ENCODE measurements around the gene RIOX2.

RIOX2 gene

GRCh38 chr3:97952280-97952679 is 20.0 kb downstream of the RIOX2 start:
- H3K27ac ChIP-seq (ENCODE audit: low read depth, low read length), result no peak overlapping the region
- no peaks in the 10 kb centered on the region for H3K9me3 ChIP-seq (ENCODE audit: insufficient read depth, low read depth, low read length)
- H3K9ac ChIP-seq (ENCODE audit: low read depth, low read length), result no peak overlapping the region
- H3K4me3 ChIP-seq (ENCODE audit: low read length), result no peak overlapping the region
- peaks cover 38% of the 10 kb centered on the region; the same call in 1 of the 2 replicates for H3K36me3 ChIP-seq (ENCODE audit: insufficient read depth, low read length)
- H3K4me1 ChIP-seq (ENCODE audit: insufficient read depth, low read length), result no peaks in the 10 kb centered on the region
- H3K27me3 ChIP-seq (ENCODE audit: insufficient read depth, low read length), result no peaks in the 10 kb centered on the region
- 93% methylated on average over 3 of the region's 3 CpGs for WGBS

GRCh38 chr3:97950360-97950759 is 21.9 kb downstream of the RIOX2 start:
- H3K36me3 ChIP-seq (ENCODE audit: insufficient read depth, low read length), result peaks cover 51% of the 10 kb centered on the region
- H3K4me1 ChIP-seq (ENCODE audit: insufficient read depth, low read length), result no peaks in the 10 kb centered on the region
- no peaks in the 10 kb centered on the region for H3K9me3 ChIP-seq (ENCODE audit: insufficient read depth, low read depth, low read length)
- H3K9ac ChIP-seq (ENCODE audit: low read depth, low read length), result no peak overlapping the region
- no peak overlapping the region for H3K4me3 ChIP-seq (ENCODE audit: low read length)
- no peak overlapping the region for H3K27ac ChIP-seq (ENCODE audit: low read depth, low read length)
- no peaks in the 10 kb centered on the region for H3K27me3 ChIP-seq (ENCODE audit: insufficient read depth, low read length)
- WGBS, result 89% methylated on average over 3 of the region's 3 CpGs

- H3K27ac ChIP-seq (ENCODE audit: low read depth, low read length), result no peak overlapping the region
- H3K36me3 ChIP-seq (ENCODE audit: insufficient read depth, low read length), result peaks cover 58% of the 10 kb centered on the region
- no peak overlapping the region for H3K9ac ChIP-seq (ENCODE audit: low read depth, low read length)
- no peaks in the 10 kb centered on the region for H3K9me3 ChIP-seq (ENCODE audit: insufficient read depth, low read depth, low read length)
- no peaks in the 10 kb centered on the region for H3K4me1 ChIP-seq (ENCODE audit: insufficient read depth, low read length)
- H3K27me3 ChIP-seq (ENCODE audit: insufficient read depth, low read length), result no peaks in the 10 kb centered on the region
- H3K4me3 ChIP-seq (ENCODE audit: low read length), result no peak overlapping the region
- 77% methylated on average over 5 of the region's 5 CpGs for WGBS
Measured at GRCh38 chr3:97949743-97950142, 22.5 kb downstream of the RIOX2 start.

- no peak overlapping the region for H3K4me3 ChIP-seq (ENCODE audit: low read length)
- H3K27ac ChIP-seq (ENCODE audit: low read depth, low read length), result no peak overlapping the region
- no peaks in the 10 kb centered on the region for H3K27me3 ChIP-seq (ENCODE audit: insufficient read depth, low read length)
- no peaks in the 10 kb centered on the region for H3K4me1 ChIP-seq (ENCODE audit: insufficient read depth, low read length)
- H3K36me3 ChIP-seq (ENCODE audit: insufficient read depth, low read length), result peaks cover 64% of the 10 kb centered on the region
- 97% methylated on average over 2 of the region's 2 CpGs for WGBS
- H3K9me3 ChIP-seq (ENCODE audit: insufficient read depth, low read depth, low read length), result no peaks in the 10 kb centered on the region
- no peak overlapping the region for H3K9ac ChIP-seq (ENCODE audit: low read depth, low read length)
Measured at GRCh38 chr3:97949110-97949485, 23.1 kb downstream of the RIOX2 start.

GRCh38 chr3:97948351-97949109 is 23.7 kb downstream of the RIOX2 start:
- Histone ChIP-seq H3K4me3 (ENCODE audit: low read length) (no peak overlapping the region), H3K27me3 (ENCODE audit: insufficient read depth, low read length) (no peaks in the 10 kb centered on the region), H3K9ac (ENCODE audit: low read depth, low read length) (no peak overlapping the region), H3K36me3 (ENCODE audit: insufficient read depth, low read length) (peaks cover 64% of the 10 kb centered on the region), H3K27ac (ENCODE audit: low read depth, low read length) (no peak overlapping the region), H3K4me1 (ENCODE audit: insufficient read depth, low read length) (no peaks in the 10 kb centered on the region), H3K9me3 (ENCODE audit: insufficient read depth, low read depth, low read length) (no peaks in the 10 kb centered on the region)
- WGBS, result 90% methylated on average over 4 of the region's 5 CpGs

- H3K9me3 ChIP-seq (ENCODE audit: insufficient read depth, low read depth, low read length), result no peaks in the 10 kb centered on the region
- H3K36me3 ChIP-seq (ENCODE audit: insufficient read depth, low read length), result peaks cover 56% of the 10 kb centered on the region
- H3K27ac ChIP-seq (ENCODE audit: low read depth, low read length), result no peak overlapping the region
- WGBS, result 95% methylated on average over 3 of the region's 4 CpGs
- H3K27me3 ChIP-seq (ENCODE audit: insufficient read depth, low read length), result no peaks in the 10 kb centered on the region
- no peaks in the 10 kb centered on the region for H3K4me1 ChIP-seq (ENCODE audit: insufficient read depth, low read length)
- H3K4me3 ChIP-seq (ENCODE audit: low read length), result no peak overlapping the region
- no peak overlapping the region for H3K9ac ChIP-seq (ENCODE audit: low read depth, low read length)
Measured at GRCh38 chr3:97942801-97943546, 29.3 kb downstream of the RIOX2 start.

GRCh38 chr3:97940034-97940433 is 32.2 kb downstream of the RIOX2 start:
- Histone ChIP-seq H3K27me3 (ENCODE audit: insufficient read depth, low read length) (no peaks in the 10 kb centered on the region), H3K36me3 (ENCODE audit: insufficient read depth, low read length) (peaks cover 36% of the 10 kb centered on the region), H3K9me3 (ENCODE audit: insufficient read depth, low read depth, low read length) (no peaks in the 10 kb centered on the region), H3K4me1 (ENCODE audit: insufficient read depth, low read length) (no peaks in the 10 kb centered on the region), H3K27ac (ENCODE audit: low read depth, low read length) (no peak overlapping the region), H3K9ac (ENCODE audit: low read depth, low read length) (no peak overlapping the region), H3K4me3 (ENCODE audit: low read length) (no peak overlapping the region)
- WGBS, result 87% methylated on average over 1 of the region's 1 CpG

- WGBS, result 96% methylated on average over 2 of the region's 2 CpGs
- no peaks in the 10 kb centered on the region for H3K27me3 ChIP-seq (ENCODE audit: insufficient read depth, low read length)
- no peak overlapping the region for H3K4me3 ChIP-seq (ENCODE audit: low read length)
- H3K4me1 ChIP-seq (ENCODE audit: insufficient read depth, low read length), result no peaks in the 10 kb centered on the region
- no peak overlapping the region for H3K9ac ChIP-seq (ENCODE audit: low read depth, low read length)
- H3K36me3 ChIP-seq (ENCODE audit: insufficient read depth, low read length), result peaks cover 29% of the 10 kb centered on the region
- H3K27ac ChIP-seq (ENCODE audit: low read depth, low read length), result no peak overlapping the region
- H3K9me3 ChIP-seq (ENCODE audit: insufficient read depth, low read depth, low read length), result no peaks in the 10 kb centered on the region
Measured at GRCh38 chr3:97939401-97939800, 32.8 kb downstream of the RIOX2 start.

- H3K4me3 ChIP-seq (ENCODE audit: low read length), result no peak overlapping the region
- no peaks in the 10 kb centered on the region for H3K27me3 ChIP-seq (ENCODE audit: insufficient read depth, low read length)
- H3K4me1 ChIP-seq (ENCODE audit: insufficient read depth, low read length), result no peaks in the 10 kb centered on the region
- H3K9ac ChIP-seq (ENCODE audit: low read depth, low read length), result no peak overlapping the region
- WGBS, result 88% methylated on average over 1 of the region's 1 CpG
- H3K36me3 ChIP-seq (ENCODE audit: insufficient read depth, low read length), result peaks cover 20% of the 10 kb centered on the region
- H3K27ac ChIP-seq (ENCODE audit: low read depth, low read length), result no peak overlapping the region
- H3K9me3 ChIP-seq (ENCODE audit: insufficient read depth, low read depth, low read length), result no peaks in the 10 kb centered on the region
Measured at GRCh38 chr3:97938444-97938843, 33.8 kb downstream of the RIOX2 start.

- Histone ChIP-seq H3K9ac (ENCODE audit: low read depth, low read length) (no peak overlapping the region), H3K4me1 (ENCODE audit: insufficient read depth, low read length) (no peaks in the 10 kb centered on the region), H3K27ac (ENCODE audit: low read depth, low read length) (no peak overlapping the region), H3K36me3 (ENCODE audit: insufficient read depth, low read length) (peaks cover 9% of the 10 kb centered on the region), H3K9me3 (ENCODE audit: insufficient read depth, low read depth, low read length) (no peaks in the 10 kb centered on the region), H3K4me3 (ENCODE audit: low read length) (no peak overlapping the region), H3K27me3 (ENCODE audit: insufficient read depth, low read length) (no peaks in the 10 kb centered on the region)
- 92% methylated on average over 2 of the region's 2 CpGs for WGBS
Measured at GRCh38 chr3:97937205-97937604, 35.0 kb downstream of the RIOX2 start.

GRCh38 chr3:97935842-97936241 is 36.4 kb downstream of the RIOX2 start:
- no peaks in the 10 kb centered on the region for H3K27me3 ChIP-seq (ENCODE audit: insufficient read depth, low read length)
- no peak overlapping the region for H3K9ac ChIP-seq (ENCODE audit: low read depth, low read length)
- H3K4me1 ChIP-seq (ENCODE audit: insufficient read depth, low read length), result no peaks in the 10 kb centered on the region
- H3K9me3 ChIP-seq (ENCODE audit: insufficient read depth, low read depth, low read length), result no peaks in the 10 kb centered on the region
- 100% methylated on average over 1 of the region's 1 CpG for WGBS
- no peak overlapping the region for H3K27ac ChIP-seq (ENCODE audit: low read depth, low read length)
- H3K4me3 ChIP-seq (ENCODE audit: low read length), result no peak overlapping the region
- H3K36me3 ChIP-seq (ENCODE audit: insufficient read depth, low read length), result 0 out of 2 replicates have a peak, but pooled peaks cover 3% of the 10 kb centered on the region
